Fibroblast of lung (primary cell): ENCODE measurements around the gene SCAF1.

Experiments used
- EZH2 ChIP-seq: IDR thresholded peaks from 2 replicates; pipeline ENCODE4 v1.5.1; 2012; ENCODE audit warnings: low read length, control low read depth, mild to moderate bottlenecking; ENCODE audit errors: missing control alignments
- TF ChIP-seq, protein P1 (sequence below), 2 donors: IDR thresholded peaks in 1 of 2; conservative IDR thresholded peaks in 1 of 2; 1 replicate in 1 of 2; 2 replicates in 1 of 2; pipeline ENCODE4 v1.5.1; 2011 to 2012; ENCODE audit warnings: low read length in 2 of 2, control low read depth in 1 of 2, inconsistent platforms in 1 of 2, low read depth in 1 of 2, mild to moderate bottlenecking in 1 of 2

DNA sequence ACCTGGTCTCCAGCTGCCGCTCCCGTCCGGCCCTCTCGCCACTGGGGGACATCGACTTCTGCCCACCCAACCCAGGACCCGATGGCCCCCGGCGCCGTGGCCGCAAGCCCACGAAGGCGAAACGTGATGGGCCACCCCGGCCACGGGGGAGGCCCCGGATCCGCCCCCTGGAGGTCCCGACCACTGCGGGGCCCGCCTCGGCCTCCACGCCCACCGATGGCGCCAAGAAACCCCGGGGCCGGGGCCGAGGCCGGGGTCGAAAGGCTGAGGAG lies 44.4 kb upstream of the SCAF1 start:
- TF ChIP-seq, protein P1, sequence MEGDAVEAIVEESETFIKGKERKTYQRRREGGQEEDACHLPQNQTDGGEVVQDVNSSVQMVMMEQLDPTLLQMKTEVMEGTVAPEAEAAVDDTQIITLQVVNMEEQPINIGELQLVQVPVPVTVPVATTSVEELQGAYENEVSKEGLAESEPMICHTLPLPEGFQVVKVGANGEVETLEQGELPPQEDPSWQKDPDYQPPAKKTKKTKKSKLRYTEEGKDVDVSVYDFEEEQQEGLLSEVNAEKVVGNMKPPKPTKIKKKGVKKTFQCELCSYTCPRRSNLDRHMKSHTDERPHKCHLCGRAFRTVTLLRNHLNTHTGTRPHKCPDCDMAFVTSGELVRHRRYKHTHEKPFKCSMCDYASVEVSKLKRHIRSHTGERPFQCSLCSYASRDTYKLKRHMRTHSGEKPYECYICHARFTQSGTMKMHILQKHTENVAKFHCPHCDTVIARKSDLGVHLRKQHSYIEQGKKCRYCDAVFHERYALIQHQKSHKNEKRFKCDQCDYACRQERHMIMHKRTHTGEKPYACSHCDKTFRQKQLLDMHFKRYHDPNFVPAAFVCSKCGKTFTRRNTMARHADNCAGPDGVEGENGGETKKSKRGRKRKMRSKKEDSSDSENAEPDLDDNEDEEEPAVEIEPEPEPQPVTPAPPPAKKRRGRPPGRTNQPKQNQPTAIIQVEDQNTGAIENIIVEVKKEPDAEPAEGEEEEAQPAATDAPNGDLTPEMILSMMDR (conservative IDR thresholded peaks at IDR 0.05 in 1 of 2, IDR thresholded peaks at IDR 0.05 in 1 of 2; ENCODE audit: low read depth in 1 of 2, low read length in 2 of 2), result no peak
- TF ChIP-seq EZH2, result no peak
